Activated CD8-positive, alpha-beta memory T cell treated with anti-CD3 and anti-CD28 coated beads, Interleukin-2, amount 10 ng/mL, durations not matched to agents 7 days and 5 days (primary cell): ENCODE measurements around the gene DCUN1D2. TPM values are rescaled to one million over a fixed set of nuclear protein-coding genes. Genes with fewer than 3 reads are reported as not detected.
"Not testable (repeated sequence)": the region's sequence is repeated elsewhere in the genome, so short reads cannot be mapped to it uniquely, and the experiment has no call there.

Experiments used
- ATAC-seq: fragments of 150-1000 bp; cut with Tn5 transposase; one replicate; pipeline ENCODE4 v1.10.0; 2021; ENCODE audit warnings: moderate library complexity
- CTCF ChIA-PET: fragments of 350-600 bp; sonication (Branson Sonifier 250); formaldehyde crosslinking; loops from one replicate; lab custom pipeline; 2021; ENCODE audit warnings: antibody characterized with exemption; lab: Charles Lee
- DNase-seq: peaks from one replicate; pipeline ENCODE4 v3.0.0-alpha.2; 2020
- H3K27ac Mint-ChIP-seq: one replicate; pipeline ENCODE4 v1.8.0; 2021; ENCODE audit warnings: mild to moderate bottlenecking, mixed read lengths
- H3K27me3 Mint-ChIP-seq: one replicate; pipeline ENCODE4 v1.8.0; 2021; ENCODE audit warnings: mixed read lengths
- H3K36me3 Mint-ChIP-seq: one replicate; pipeline ENCODE4 v1.8.0; 2021; ENCODE audit warnings: mild to moderate bottlenecking, mixed read lengths
- H3K4me1 Mint-ChIP-seq: one replicate; pipeline ENCODE4 v1.8.0; 2021; ENCODE audit warnings: mixed read lengths
- H3K4me3 Mint-ChIP-seq: one replicate; pipeline ENCODE4 v1.8.0; 2021; ENCODE audit warnings: mild to moderate bottlenecking, moderate library complexity, mixed read lengths
- H3K9me3 Mint-ChIP-seq: one replicate; pipeline ENCODE4 v1.8.0; 2022; ENCODE audit warnings: low read depth, mixed read lengths
- total RNA-seq, 2 experiments: library from RNA; stranded (reverse); gene quantifications; one replicate each; pipeline ENCODE4 v1.2.3, GENCODE V29; 2021

The DCUN1D2 gene
- total RNA-seq, 2 experiments from 2014 or later = 17.2 to 29.1 TPM

DNA sequence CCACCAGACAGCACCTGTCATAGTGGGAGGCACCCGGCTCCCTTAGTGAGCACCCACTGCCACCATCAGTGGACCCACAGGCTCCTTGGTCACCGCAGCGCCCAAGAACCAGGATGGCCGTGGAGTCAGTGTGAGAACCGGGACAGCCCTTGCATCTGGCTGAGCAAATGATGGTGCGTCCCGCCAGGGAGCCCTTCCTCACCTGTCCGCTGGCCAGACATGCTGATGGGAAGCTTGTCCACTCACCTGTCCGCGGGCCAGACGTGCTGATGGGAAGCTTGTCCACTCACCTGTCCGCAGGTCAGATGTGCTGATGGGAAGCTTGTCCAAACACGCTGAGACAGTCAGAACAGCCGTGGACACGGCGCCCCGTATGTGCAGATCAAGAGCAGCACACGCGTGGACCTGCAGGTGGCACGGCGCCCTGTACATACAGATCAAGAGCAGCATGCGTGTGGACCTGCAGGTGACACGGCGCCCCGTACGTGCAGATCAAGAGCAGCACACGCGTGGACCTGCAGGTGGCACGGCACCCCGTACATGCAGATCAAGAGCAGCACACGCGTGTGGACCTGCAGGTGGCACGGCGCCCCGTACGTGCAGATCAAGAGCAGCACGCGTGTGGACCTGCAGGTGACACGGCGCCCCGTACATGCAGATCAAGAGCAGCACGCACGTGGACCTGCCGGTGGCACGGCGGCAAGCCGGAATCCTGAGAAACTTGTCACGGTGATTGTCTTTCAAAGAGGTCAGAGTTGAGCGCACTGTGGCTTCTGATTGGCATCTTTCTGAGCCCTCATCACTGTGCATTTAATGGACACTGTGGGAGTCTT lies 40.7 kb upstream of the DCUN1D2 start:
- CTCF ChIA-PET = no interaction called here
- DNase-seq = no peak
- no peaks in the 10 kb centered on the region for H3K9me3 Mint-ChIP-seq
- H3K27me3 Mint-ChIP-seq = no peaks in the 10 kb centered on the region
- no peak overlapping the region for H3K4me3 Mint-ChIP-seq
- no peaks in the 10 kb centered on the region for H3K4me1 Mint-ChIP-seq
- no peak overlapping the region for H3K27ac Mint-ChIP-seq
- no peak for ATAC-seq
- H3K36me3 Mint-ChIP-seq = peaks cover 4% of the 10 kb centered on the region

DNA sequence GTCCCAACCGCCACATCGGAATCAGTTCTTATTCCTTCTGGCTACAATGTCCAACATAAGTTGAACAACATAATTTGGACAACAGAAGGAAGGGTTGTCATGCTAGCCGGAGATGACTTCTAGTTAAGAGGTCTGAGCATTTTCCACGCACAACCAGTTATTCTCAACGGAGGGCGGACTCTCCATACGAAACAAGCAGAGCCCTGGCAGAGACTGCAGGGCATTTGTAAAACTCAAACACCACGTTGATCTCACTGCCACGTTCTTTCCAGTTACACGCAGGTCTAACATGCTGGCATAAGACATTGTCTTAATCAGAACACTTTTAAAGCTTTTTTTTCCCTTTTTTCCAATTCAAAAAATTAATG lies 38.3 kb upstream of the DCUN1D2 start:
- no peak for DNase-seq
- Mint-ChIP-seq H3K4me1 (no peaks in the 10 kb centered on the region), H3K9me3 (no peaks in the 10 kb centered on the region), H3K27ac (no peak overlapping the region), H3K36me3 (peaks cover 8% of the 10 kb centered on the region), H3K27me3 (no peaks in the 10 kb centered on the region), H3K4me3 (no peak overlapping the region)
- CTCF ChIA-PET = no interaction called here
- ATAC-seq = no peak

- ATAC-seq = no peak
- CTCF ChIA-PET = no interaction called here
- no peak for DNase-seq
- H3K36me3 Mint-ChIP-seq = peaks cover 8% of the 10 kb centered on the region
- no peaks in the 10 kb centered on the region for H3K9me3 Mint-ChIP-seq
- H3K4me3 Mint-ChIP-seq = no peak overlapping the region
- H3K27me3 Mint-ChIP-seq = no peaks in the 10 kb centered on the region
- H3K4me1 Mint-ChIP-seq = no peaks in the 10 kb centered on the region
- H3K27ac Mint-ChIP-seq = no peak overlapping the region
Measured at GRCh38 chr13:113528101-113528812, 37.7 kb upstream of the DCUN1D2 start.

DNA sequence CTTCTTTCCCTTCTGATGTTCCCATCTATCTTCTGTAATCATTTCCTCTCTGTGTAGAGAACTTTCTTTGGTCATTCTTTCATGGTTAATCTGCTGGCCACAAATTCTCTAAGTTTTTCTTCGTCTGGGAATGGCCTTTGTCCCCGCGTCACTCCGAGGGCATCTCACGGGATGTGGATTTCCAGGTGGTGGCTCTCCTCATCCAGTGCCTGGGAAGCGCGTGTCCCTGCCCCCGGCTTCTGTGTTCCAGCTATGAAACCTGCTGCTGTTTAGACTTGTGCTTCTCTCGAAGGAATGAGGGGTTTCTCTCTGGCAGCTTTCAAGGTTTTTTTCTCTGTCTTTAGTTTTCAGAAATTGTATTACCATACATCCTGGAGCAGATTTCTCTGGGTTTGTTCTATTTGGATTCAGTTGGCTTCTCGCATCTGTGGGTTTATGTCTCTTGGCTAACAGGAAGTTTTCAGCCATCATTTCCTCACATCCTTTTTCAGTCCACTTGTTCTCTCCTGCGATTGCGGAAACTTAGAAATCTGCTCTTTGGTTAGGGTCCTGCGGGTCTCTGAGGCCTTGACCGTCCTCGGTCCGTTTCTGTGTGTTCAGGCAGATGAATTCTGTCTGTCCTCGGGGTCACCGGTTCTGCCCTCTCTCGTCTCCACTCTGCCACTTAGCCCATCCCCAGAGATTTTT lies 36.9 kb upstream of the DCUN1D2 start:
- Mint-ChIP-seq H3K27ac (no peak overlapping the region), H3K9me3 (no peaks in the 10 kb centered on the region), H3K27me3 (no peaks in the 10 kb centered on the region), H3K4me1 (no peaks in the 10 kb centered on the region), H3K36me3 (peaks cover 10% of the 10 kb centered on the region), H3K4me3 (no peak overlapping the region)
- ATAC-seq (no peak), DNase-seq (no peak)
- CTCF ChIA-PET = no interaction called here

GRCh38 chr13:113526466-113527220 lies 36.1 kb upstream of the DCUN1D2 start:
- Mint-ChIP-seq H3K4me3 (no peak overlapping the region), H3K36me3 (peaks cover 14% of the 10 kb centered on the region), H3K27ac (no peak overlapping the region), H3K4me1 (no peaks in the 10 kb centered on the region), H3K9me3 (no peaks in the 10 kb centered on the region), H3K27me3 (no peaks in the 10 kb centered on the region)
- ATAC-seq (no peak), DNase-seq (no peak)
- CTCF ChIA-PET = no interaction called here

DNA sequence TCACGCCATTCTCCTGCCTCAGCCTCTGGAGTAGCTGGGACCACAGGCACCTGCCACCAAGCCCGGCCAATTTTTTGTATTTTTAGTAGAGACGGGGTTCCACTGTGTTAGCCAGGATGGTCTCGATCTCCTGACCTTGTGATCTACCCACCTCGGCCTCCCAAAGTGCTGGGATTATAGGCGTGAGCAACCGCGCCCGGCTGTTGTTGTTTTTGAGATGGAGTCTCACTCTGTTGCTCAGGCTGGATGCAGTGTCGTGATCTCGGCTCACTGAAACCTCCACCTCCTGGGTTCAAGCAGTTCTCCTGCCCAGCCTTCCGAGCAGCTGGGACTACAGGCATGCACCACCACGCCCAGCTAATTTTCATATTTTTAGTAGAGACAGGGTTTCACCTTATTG lies 31.9 kb upstream of the DCUN1D2 start:
- H3K27me3 Mint-ChIP-seq, H3K4me3 Mint-ChIP-seq, ATAC-seq, H3K27ac Mint-ChIP-seq, H3K9me3 Mint-ChIP-seq, CTCF ChIA-PET, DNase-seq, H3K4me1 Mint-ChIP-seq: not testable (repeated sequence)
- H3K36me3 Mint-ChIP-seq = peaks cover 15% of the 10 kb centered on the region

DNA sequence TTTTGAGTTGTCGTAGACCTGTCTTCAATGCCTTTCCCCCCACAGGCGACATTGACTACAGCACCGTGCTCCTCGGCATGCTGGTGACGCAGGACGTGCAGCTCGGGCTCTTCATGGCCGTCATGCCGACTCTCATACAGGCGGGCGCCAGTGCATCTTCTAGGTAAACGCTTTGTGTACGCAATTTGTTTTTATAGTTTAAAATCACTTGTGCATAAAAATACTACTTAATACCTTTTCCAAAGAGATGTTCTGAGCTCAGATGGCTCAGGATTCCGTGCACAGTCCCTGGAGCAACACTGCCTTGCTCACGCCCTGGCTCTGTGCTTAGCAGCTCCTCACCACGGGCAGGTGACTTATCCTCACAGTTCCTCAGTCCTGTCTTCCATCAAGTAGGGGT lies 30.1 kb upstream of the DCUN1D2 start:
- no peak overlapping the region for H3K27ac Mint-ChIP-seq

GRCh38 chr13:113519556-113519955 lies 29.0 kb upstream of the DCUN1D2 start:
- DNase-seq = no peak
- no peak for ATAC-seq
- Mint-ChIP-seq H3K9me3 (no peaks in the 10 kb centered on the region), H3K4me3 (no peak overlapping the region), H3K27ac (no peak overlapping the region), H3K27me3 (no peaks in the 10 kb centered on the region), H3K4me1 (peaks cover 15% of the 10 kb centered on the region), H3K36me3 (peaks cover 16% of the 10 kb centered on the region)
- CTCF ChIA-PET = no interaction called here

More for the DNA sequence above, 30.1 kb upstream of the DCUN1D2 start:
- Mint-ChIP-seq H3K36me3 (peaks cover 18% of the 10 kb centered on the region), H3K27me3 (no peaks in the 10 kb centered on the region), H3K4me3 (no peak overlapping the region), H3K4me1 (peaks cover 15% of the 10 kb centered on the region), H3K9me3 (no peaks in the 10 kb centered on the region)
- DNase-seq (no peak), ATAC-seq (no peak)
- CTCF ChIA-PET = no interaction called here

DNA sequence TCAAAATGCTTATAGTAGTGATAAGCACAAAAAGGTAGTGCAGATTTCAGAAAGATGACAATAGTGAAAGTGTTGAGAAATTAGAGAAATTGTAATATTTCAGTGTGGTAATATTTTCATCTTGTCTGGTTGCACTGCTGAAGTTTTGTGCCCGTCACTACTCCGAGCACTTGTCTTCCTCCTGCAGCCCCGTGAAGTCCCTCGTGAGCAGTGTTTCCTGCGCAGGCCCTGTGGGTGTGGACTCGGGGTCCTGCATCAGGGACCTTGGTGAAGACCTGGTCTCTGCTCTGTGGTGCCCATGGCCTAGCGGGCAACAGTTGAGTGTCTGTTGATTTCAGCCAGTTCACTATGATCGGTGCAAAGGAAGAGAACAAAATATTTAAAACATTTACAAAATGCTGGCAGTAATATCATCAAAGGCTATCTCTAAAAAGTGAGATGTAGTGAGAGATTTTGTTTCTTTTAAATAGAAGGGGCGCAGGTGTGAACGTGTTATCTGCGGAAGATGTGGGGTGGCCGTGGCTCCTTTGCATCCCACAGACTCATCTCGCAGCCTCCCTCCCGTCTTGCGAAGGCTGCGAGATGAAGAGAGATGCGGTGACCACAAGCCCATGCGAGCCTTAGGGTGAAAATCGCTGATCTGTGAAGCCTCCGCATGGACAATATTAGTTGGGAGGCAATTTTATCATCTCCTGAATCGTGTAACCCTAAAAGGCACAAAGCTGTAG lies 27.7 kb upstream of the DCUN1D2 start:
- ATAC-seq (no peak), DNase-seq (no peak)
- no peak overlapping the region for H3K27ac Mint-ChIP-seq
- H3K4me1 Mint-ChIP-seq = peaks cover 15% of the 10 kb centered on the region
- no peaks in the 10 kb centered on the region for H3K27me3 Mint-ChIP-seq
- H3K9me3 Mint-ChIP-seq = no peaks in the 10 kb centered on the region
- CTCF ChIA-PET = no interaction called here
- H3K36me3 Mint-ChIP-seq = peaks cover 20% of the 10 kb centered on the region
- no peak overlapping the region for H3K4me3 Mint-ChIP-seq

GRCh38 chr13:113514847-113515246 lies 24.3 kb upstream of the DCUN1D2 start:
- no peak overlapping the region for H3K27ac Mint-ChIP-seq
- H3K27me3 Mint-ChIP-seq = no peaks in the 10 kb centered on the region
- CTCF ChIA-PET = no interaction called here
- H3K4me1 Mint-ChIP-seq = peaks cover 15% of the 10 kb centered on the region
- H3K4me3 Mint-ChIP-seq = no peak overlapping the region
- H3K9me3 Mint-ChIP-seq = no peaks in the 10 kb centered on the region
- DNase-seq (no peak), ATAC-seq (no peak)
- peaks cover 17% of the 10 kb centered on the region for H3K36me3 Mint-ChIP-seq

GRCh38 chr13:113513761-113514160 lies 23.2 kb upstream of the DCUN1D2 start:
- H3K4me1 Mint-ChIP-seq = peaks cover 15% of the 10 kb centered on the region
- CTCF ChIA-PET = no interaction called here
- peaks cover 17% of the 10 kb centered on the region for H3K36me3 Mint-ChIP-seq
- no peak overlapping the region for H3K27ac Mint-ChIP-seq
- DNase-seq (no peak), ATAC-seq (no peak)
- H3K9me3 Mint-ChIP-seq = no peaks in the 10 kb centered on the region
- no peaks in the 10 kb centered on the region for H3K27me3 Mint-ChIP-seq
- H3K4me3 Mint-ChIP-seq = no peak overlapping the region

DNA sequence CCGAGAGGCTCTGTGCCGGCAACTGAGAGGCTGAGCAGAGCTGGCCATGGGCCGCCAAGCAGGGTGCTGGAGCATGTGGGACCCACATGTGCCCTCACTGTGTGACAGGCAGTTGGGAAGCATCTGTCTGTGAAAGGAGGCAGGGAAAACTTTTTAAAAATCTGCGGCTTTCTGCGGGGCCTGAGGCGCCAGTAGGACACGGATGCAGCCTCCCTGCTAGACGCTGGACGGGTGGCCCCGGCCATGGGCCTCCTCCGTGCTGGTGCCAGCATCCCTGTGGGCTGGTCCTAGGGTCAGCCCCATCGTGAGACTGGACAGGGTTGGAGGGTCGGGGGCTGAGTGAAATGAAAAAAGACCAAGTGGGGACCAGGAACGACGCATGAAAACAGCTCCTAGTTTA lies 20.9 kb upstream of the DCUN1D2 start:
- ATAC-seq (no peak), DNase-seq (no peak)
- Mint-ChIP-seq H3K27me3 (no peaks in the 10 kb centered on the region), H3K4me3 (no peak overlapping the region), H3K9me3 (no peaks in the 10 kb centered on the region), H3K36me3 (peaks cover 16% of the 10 kb centered on the region), H3K27ac (no peak overlapping the region), H3K4me1 (no peaks in the 10 kb centered on the region)
- CTCF ChIA-PET = no interaction called here

DNA sequence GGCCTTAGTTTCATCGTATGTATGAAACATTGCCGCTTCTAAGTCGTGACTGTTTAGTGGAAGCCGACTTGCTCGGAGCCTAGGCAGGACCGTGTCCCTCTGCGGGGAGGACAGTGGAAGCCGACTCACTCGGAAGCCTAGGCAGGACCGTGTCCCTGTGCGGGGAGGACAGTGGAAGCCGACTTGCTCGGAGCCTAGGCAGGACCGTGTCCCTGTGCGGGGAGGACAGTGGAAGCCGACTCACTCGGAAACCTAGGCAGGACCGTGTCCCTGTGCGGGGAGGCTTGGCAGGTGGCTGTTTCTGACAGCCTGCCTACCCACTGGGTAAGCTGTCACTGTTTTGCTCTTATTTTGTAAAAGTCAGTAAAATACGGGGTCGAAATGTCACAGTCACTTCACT lies 20.4 kb upstream of the DCUN1D2 start:
- no peaks in the 10 kb centered on the region for H3K27me3 Mint-ChIP-seq
- DNase-seq (no peak), ATAC-seq (no peak)
- CTCF ChIA-PET = no interaction called here
- no peak overlapping the region for H3K27ac Mint-ChIP-seq
- H3K4me3 Mint-ChIP-seq = no peak overlapping the region
- H3K9me3 Mint-ChIP-seq = no peaks in the 10 kb centered on the region
- no peaks in the 10 kb centered on the region for H3K4me1 Mint-ChIP-seq
- H3K36me3 Mint-ChIP-seq = peaks cover 13% of the 10 kb centered on the region
